ENCODE measurements around the gene LARGE1. TPM values are rescaled to one million over a fixed set of nuclear protein-coding genes. Genes with fewer than 3 reads are reported as not detected.
"Not testable (repeated sequence)": the region's sequence is repeated elsewhere in the genome, so short reads cannot be mapped to it uniquely, and the experiment has no call there.

The LARGE1 gene
- total RNA-seq, 1 donor from 2014 or later: 22.6 TPM

DNA sequence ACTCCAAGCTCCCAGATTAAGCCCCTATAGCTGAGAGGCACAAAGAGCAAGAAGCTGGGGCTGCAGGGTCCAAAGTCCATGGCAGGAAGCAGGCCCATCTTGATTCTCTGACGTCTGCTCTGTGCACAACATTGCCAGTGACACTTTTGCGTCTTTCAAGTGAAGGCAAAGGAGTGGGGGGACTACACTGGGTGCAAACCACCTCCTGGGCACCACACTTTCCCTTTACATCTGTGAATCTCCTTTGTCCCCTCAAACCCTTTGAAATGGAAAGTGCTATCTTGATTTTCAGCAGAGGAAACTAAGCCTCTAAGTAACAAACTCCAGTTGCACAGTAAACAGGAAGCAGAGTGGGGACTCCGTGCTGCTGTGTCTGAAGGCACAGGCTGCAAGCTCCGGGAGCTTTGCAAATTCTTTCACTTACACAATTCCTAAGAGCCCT is 428.0 kb downstream of the LARGE1 start:
- DNase-seq (ENCODE audit: low read depth): no peak

GRCh38 chr22:33487041-33487716 is 433.1 kb downstream of the LARGE1 start:
- no peak for DNase-seq (ENCODE audit: low read depth)

DNA sequence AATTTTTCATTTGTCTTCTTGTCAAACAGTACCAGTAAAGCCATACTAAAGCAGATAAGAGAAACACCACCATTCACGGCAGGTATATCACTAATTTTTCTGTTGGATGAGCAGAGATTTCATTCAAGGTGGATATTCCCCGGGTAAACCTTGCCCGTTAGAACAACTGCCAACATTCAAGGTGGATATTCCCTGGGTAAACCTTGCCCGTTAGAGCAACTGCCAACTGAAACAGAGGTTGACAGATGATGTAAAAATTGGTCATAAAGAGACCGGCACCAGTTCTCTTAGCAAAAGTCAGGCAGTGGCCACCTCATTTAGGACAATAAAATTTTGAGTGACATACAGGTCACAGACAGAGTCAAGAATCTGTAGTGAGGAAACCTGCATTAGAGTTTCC is 438.7 kb downstream of the LARGE1 start:
- DNase-seq (ENCODE audit: low read depth): no peak

DNA sequence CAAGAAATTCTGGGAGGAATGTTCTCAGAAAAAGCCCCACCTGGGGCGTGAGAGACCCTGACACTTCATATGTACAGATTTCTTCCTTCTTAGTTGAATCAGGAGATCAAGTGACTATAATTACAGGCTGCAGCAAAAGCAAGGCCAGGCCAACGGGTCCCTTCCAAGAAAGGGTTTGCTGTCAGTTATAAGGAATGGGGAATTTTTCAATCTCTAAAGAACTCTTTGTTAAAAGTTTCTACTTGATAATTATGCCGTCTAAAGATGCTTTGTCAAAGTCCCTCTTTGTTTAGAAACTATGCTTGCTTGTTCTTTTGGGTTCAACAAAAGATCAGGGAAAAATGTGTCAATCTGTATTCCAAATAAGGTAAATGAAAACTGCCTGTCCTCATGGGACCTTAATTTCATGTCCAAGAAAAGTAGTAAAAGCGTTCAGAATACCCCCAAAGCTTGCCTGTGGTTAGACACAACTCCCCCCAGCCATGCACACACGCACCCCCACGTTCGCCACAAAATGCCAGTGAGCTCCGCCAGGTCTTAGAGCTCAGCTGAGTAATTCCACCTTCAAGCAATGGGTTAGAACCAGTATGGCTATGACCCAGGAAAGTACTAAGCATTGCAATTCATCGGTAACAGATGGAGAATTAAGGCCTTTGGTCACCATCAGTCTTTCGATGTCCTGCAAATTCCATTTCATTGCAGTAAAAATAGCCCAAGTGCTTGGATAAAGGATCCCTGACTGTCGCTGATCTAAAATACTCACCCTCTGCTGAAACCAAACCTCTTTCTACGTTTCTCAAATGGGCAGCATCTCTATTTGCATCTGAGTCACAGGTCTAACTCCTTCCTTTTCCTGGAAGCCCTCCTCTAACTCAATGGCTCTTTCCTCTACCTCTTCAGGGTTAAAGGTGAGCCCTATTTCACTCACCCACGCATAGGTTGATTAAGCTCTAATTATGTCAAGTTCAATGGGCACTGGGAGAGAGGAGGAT is 442.9 kb downstream of the LARGE1 start:
- DNase-seq (ENCODE audit: low read depth): no peak

DNA sequence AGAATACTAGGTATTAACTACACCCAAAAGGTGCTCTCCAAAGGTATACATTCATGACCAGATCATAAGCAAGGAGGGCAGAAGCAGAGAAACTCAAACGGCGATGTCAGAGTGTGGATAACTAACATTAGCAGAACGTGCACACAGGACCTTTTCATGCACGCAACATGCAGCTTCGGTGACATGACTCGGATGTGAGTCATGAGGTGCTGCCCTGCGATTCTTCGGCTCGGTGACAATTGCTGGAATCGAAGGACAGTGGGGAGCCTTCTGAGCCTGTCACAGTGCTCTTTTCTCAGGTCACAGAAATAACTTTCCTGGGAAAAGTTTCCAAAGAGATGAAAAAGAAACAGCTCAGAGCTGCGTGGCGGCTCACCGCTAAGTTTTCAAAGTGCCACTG is 443.6 kb downstream of the LARGE1 start:
- no peak for DNase-seq (ENCODE audit: low read depth)

GRCh38 chr22:33476206-33476605 is 444.1 kb downstream of the LARGE1 start:
- DNase-seq (ENCODE audit: low read depth): no peak

DNA sequence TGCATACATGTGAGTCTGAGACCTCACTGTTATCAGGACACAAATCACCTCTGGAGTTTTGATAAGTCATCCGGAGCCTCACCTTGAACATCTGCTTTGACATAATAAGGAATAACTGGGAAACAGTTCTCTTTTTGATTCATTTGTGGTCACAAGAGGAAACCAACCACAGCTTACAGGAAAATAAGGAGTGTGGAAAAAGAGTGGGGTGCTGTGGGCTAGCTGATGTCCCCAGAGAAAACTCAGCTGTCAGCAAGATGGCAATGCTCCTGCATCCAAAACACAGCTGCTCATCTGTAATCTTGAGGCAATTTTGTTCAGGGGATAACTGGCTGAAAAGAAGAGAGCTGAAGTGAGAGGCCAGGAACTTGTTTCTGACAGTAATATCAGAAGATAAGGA is 445.7 kb downstream of the LARGE1 start:
- no peak for DNase-seq (ENCODE audit: low read depth)

GRCh38 chr22:33472462-33473344 is 447.6 kb downstream of the LARGE1 start:
- DNase-seq (ENCODE audit: low read depth): peak; percentile 35

GRCh38 chr22:33470456-33470855 is 449.8 kb downstream of the LARGE1 start:
- no peak for DNase-seq (ENCODE audit: low read depth)

DNA sequence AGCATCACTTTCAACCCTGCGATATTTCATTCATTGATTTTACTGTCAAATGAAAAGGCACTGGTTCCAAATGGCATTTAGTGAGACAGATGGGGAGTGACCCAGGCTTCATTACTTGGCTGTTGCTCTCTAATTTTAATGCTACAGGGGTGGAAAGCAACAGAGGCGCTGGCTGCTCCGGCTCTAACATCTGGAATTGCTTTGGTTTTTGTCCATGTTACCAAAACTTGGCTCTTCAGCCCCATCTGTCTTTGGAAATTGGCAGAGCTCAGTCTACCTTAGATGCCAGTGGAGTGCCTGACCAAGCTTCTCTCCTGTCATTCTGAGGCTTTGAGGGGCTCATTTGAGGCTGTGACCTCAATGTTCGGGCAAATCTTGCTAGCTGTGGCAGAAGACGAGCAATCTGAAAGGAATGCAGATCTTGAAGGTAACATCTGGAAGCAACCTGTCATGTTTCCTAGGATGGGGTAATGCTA is 452.6 kb downstream of the LARGE1 start:
- DNase-seq (ENCODE audit: low read depth): no peak

DNA sequence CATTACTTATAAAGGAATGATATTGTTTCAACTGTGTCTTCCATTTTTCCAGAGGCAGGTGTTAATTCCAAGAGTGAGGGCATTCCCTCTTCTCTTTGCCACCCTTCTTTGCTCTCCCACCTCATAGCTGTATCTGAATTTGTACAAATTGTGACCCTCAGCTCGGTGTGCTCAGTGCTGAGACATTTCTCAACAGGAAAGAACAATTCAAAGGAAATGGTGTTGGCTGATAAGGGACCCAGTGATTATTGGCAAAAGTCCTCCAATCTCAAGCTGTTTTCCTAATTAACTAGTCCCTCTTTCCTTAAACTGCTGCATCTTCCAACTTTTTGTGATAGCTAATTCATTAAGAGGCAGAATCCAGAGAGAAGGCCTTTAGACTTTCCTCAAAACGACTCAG is 453.2 kb downstream of the LARGE1 start:
- DNase-seq (ENCODE audit: low read depth): no peak

GRCh38 chr22:33465554-33465953 is 454.7 kb downstream of the LARGE1 start:
- DNase-seq (ENCODE audit: low read depth): no peak

- DNase-seq (ENCODE audit: low read depth): no peak
These were observed 455.6 kb downstream of the LARGE1 start for GRCh38 chr22:33464698-33465097.

DNA sequence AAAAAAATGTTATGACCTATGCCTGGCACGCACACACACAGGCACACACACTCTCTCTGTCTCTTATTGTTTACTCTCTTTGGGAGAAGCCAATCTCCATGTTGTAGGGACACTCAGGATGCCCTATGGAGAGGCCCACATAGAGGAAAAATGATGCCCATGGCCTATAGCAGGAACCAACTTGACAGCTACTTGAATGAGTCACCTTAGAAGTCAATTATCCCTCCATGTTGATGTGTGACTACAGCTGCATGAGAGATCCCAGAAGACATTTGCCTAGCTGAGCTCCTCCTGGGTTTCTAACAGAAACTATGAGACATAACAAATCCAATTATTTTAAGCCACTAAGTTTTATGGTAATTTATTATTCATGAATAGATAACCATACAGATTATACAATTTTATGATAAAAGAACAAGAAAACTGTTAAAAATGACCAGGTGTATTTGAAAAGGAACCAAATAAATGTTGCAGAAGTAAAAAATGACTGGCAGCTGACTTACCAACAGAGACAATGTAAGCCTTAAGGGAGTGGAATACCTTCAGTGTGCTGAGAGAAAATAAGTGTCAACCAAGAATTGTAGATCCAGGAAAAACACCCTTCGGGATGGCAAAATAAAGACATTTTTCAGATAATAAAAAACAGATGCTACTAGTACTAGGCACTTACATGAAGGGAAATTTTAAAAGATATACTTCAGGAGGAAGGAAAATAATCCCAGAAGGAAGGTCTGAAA is 458.4 kb downstream of the LARGE1 start:
- no peak for DNase-seq (ENCODE audit: low read depth)

DNA sequence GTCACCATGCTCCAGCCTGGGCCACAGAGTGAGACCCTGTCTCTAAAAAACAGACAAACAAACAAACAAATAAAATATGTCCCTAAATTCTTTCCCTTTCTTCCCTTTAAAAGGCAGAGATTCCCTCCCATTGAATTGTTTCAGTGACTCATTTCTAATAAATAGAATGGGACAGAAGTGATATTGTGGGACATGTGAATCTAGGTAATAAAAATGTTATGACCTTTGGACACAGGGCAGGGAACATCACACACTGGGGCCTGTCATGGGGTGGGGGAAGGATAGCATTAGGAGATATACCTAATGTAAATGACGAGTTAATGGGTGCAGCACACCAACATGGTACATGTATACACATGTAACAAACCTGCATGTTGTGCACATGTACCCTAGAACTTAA is 459.0 kb downstream of the LARGE1 start:
- DNase-seq (ENCODE audit: low read depth): not testable (repeated sequence)

- DNase-seq (ENCODE audit: low read depth): no peak
These were observed 461.1 kb downstream of the LARGE1 start for GRCh38 chr22:33459137-33459536.

DNA sequence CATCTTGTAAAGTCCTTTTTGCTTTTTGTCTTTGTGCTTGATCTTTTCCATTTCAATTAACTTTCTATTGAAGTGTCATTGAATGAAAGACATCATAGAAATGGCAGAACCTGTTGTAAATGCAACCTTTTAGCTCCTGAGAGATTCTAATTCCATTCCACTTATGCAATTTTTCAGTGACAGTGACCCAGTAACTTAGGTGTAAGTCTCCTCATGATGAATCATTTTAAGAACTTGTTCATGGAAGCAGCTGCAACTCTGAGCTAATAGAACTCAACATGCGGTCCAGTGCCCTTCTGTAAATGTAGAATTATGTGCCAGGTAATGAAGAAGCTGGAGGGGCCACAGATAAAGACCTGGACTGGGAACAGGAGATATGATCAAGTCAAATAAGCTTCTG is 463.8 kb downstream of the LARGE1 start:
- DNase-seq (ENCODE audit: low read depth): no peak

GRCh38 chr22:33455036-33455435 is 465.2 kb downstream of the LARGE1 start:
- no peak for DNase-seq (ENCODE audit: low read depth)

GRCh38 chr22:33451866-33452469 is 468.3 kb downstream of the LARGE1 start:
- DNase-seq (ENCODE audit: low read depth): peak; percentile 28

- DNase-seq (ENCODE audit: low read depth): no peak
These were observed 469.5 kb downstream of the LARGE1 start for GRCh38 chr22:33450756-33451155.

All from myocyte (in vitro differentiated cells).